HL-60 (cell line): ENCODE results near the gene MADCAM1.

Experiments
- DNase-seq, 2 experiments: peaks; one replicate each; pipeline ENCODE4 v3.0.0-alpha.2; 2010 to 2020; ENCODE audit warnings: low read depth in 1 of 2, low spot score in 1 of 2
- H3K27ac ChIP-seq: fragments of 250-450 bp; sonication (Bioruptor Pico); replicated peaks from 2 replicates; pipeline ENCODE4 v1.5.1; 2020; ENCODE audit warnings: mild to moderate bottlenecking, moderate library complexity
- H3K27me3 ChIP-seq: fragments of 250-450 bp; sonication (Bioruptor Pico); 2 replicates; pipeline ENCODE4 v1.5.1; 2021; ENCODE audit warnings: mild to moderate bottlenecking, moderate library complexity; ENCODE audit not compliant: insufficient read depth, poor library complexity, severe bottlenecking
- H3K4me3 ChIP-seq: replicated peaks from 2 replicates; pipeline ENCODE4 v1.5.1; 2011; ENCODE audit warnings: mild to moderate bottlenecking, control low read depth, low read length; ENCODE audit not compliant: insufficient read depth
- CTCF ChIP-seq: IDR thresholded peaks from one replicate; pipeline ENCODE4 v1.5.1; 2011; ENCODE audit warnings: low read length, control low read depth, inconsistent platforms; ENCODE audit not compliant: insufficient read depth
- GABPA ChIP-seq: IDR thresholded peaks from 2 replicates; pipeline ENCODE4 v1.6.1; 2012; ENCODE audit warnings: low read depth
- POLR2AphosphoS5 ChIP-seq: IDR thresholded peaks from 2 replicates; pipeline ENCODE4 v1.6.1; 2012; ENCODE audit warnings: low read depth
- SPI1 ChIP-seq: IDR thresholded peaks from 2 replicates; pipeline ENCODE4 v1.6.1; 2012; ENCODE audit warnings: low read depth, mild to moderate bottlenecking, borderline replicate concordance
- TF ChIP-seq, protein P1 (sequence below): IDR thresholded peaks from 2 replicates; pipeline ENCODE4 v1.6.1; 2012; ENCODE audit warnings: low read depth; ENCODE audit not compliant: insufficient replicate concordance

MADCAM1 gene

DNA sequence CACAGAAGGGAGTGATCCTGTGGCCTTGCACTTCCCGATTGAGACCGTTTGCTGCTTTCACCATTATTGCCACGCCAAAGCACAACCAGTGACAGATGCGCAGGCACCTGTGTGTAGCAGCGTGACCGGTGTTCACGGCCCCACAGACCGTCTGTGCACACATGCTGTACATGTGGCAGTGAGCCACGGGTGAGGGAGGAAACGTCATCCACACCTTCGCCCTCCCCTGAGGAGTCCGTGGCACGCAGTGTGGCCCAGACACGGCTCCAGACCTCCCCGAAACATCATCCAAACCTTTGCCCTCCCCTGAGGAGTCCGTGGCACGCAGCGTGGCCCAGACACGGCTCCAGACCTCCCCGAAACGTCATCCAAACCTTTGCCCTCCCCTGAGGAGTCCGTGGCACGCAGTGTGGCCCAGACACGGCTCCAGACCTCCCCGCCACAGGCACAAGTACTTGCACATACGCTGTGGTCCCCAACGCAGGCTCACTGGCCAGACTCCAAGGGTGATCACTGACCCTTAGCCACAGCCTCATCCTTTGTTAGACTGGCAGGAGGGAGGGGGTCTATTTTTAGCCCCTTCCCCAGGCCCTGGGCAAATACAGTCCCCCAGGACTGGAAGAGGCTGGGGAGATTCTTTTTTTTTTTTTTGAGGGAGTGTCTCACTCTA is 27.6 kb upstream of the MADCAM1 start:
- Histone ChIP-seq H3K4me3 (no peak overlapping the region), H3K27ac (no peak overlapping the region), H3K27me3 (no peaks in the 10 kb centered on the region)
- no peak for DNase-seq
- TF ChIP-seq POLR2AphosphoS5 (no peak), GABPA (no peak), CTCF (no peak), SPI1 (no peak)
- TF ChIP-seq, protein P1, sequence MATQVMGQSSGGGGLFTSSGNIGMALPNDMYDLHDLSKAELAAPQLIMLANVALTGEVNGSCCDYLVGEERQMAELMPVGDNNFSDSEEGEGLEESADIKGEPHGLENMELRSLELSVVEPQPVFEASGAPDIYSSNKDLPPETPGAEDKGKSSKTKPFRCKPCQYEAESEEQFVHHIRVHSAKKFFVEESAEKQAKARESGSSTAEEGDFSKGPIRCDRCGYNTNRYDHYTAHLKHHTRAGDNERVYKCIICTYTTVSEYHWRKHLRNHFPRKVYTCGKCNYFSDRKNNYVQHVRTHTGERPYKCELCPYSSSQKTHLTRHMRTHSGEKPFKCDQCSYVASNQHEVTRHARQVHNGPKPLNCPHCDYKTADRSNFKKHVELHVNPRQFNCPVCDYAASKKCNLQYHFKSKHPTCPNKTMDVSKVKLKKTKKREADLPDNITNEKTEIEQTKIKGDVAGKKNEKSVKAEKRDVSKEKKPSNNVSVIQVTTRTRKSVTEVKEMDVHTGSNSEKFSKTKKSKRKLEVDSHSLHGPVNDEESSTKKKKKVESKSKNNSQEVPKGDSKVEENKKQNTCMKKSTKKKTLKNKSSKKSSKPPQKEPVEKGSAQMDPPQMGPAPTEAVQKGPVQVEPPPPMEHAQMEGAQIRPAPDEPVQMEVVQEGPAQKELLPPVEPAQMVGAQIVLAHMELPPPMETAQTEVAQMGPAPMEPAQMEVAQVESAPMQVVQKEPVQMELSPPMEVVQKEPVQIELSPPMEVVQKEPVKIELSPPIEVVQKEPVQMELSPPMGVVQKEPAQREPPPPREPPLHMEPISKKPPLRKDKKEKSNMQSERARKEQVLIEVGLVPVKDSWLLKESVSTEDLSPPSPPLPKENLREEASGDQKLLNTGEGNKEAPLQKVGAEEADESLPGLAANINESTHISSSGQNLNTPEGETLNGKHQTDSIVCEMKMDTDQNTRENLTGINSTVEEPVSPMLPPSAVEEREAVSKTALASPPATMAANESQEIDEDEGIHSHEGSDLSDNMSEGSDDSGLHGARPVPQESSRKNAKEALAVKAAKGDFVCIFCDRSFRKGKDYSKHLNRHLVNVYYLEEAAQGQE, result no peak

GRCh38 chr19:469833-470232 is 26.5 kb upstream of the MADCAM1 start:
- no peak for DNase-seq
- TF ChIP-seq GABPA (no peak), SPI1 (no peak), POLR2AphosphoS5 (no peak)
- Histone ChIP-seq H3K4me3 (no peak overlapping the region), H3K27me3 (no peaks in the 10 kb centered on the region), H3K27ac (no peak overlapping the region)

GRCh38 chr19:470701-471100 is 25.6 kb upstream of the MADCAM1 start:
- no peak overlapping the region for H3K27ac ChIP-seq
- no peaks in the 10 kb centered on the region for H3K27me3 ChIP-seq
- no peak overlapping the region for H3K4me3 ChIP-seq
- TF ChIP-seq, protein P1, result no peak
- no peak for TF ChIP-seq CTCF
- no peak for DNase-seq

GRCh38 chr19:472005-472858 is 24.1 kb upstream of the MADCAM1 start:
- DNase-seq, result no peak
- Histone ChIP-seq H3K27me3 (no peaks in the 10 kb centered on the region), H3K4me3 (no peak overlapping the region), H3K27ac (no peak overlapping the region)
- TF ChIP-seq SPI1 (no peak), POLR2AphosphoS5 (no peak)
